Measurements from ENCODE around the gene EMSY. TPM values are rescaled to one million over a fixed set of nuclear protein-coding genes. Genes with fewer than 3 reads are reported as not detected.

Gene EMSY
- total and polyA plus RNA-seq, 2 of the 8 experiments (the other 6 are each of a cell fraction or from before 2014, with no cell fraction given), result 29.6 to 34.6 TPM

DNA sequence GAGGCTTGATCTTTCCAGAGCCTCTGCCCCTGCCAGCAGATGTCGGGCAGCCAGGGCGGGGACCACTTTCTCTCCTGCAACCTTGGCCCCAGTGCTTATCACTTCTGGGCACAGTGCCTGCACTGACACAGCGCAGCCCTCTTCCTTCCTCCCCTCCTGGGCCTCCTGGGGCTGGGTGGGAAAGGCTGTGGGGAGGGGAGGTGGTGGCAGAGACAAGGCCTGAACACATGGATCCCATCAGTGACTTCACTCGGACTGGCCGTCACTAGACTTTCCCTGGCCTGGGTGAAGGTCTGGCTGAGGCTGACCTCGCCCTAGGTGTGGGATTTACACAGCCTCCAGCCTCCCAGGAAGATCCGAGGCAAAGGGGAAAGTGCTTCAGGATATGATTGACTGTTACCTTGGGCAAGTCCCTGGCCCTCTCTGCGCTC lies 157.6 kb downstream of the EMSY start (continued):
- no peak for TF ChIP-seq CEBPB (IDR thresholded peaks at IDR 0.05; ENCODE audit: low read depth, low read length)
- no peak for TF ChIP-seq TAF1 (IDR thresholded peaks at IDR 0.05; ENCODE audit: low read depth, low read length)
- no peak for TF ChIP-seq BCL11A (IDR thresholded peaks at IDR 0.05; ENCODE audit: low read depth in 2 of 2, low read length in 2 of 2)

Small RNA genes within 50 kb of the gene (small RNA-seq; reads per million reads assigned to genes)
- gene AP001189.2 (ENCODE audit: insufficient read depth) (not detected), gene RF00019 (ENCODE audit: insufficient read depth) (not detected)

Other genes starting within 250 kb of the EMSY start
- 0.45 TPM in 1 of 2 replicates, not detected in the other for gene WNT11, start 238.5 kb upstream of the EMSY start, total RNA-seq (2021; fragmentation: NEBNext Ultra II Directional; extraction: Animal tissue kit (Norgen Biotek cat#: 25700))
- gene WNT11, start 238.5 kb upstream of the EMSY start, polyA plus RNA-seq (2011; rRNA removed), result 0.11 and 0.22 TPM in 2 replicates
- 33.0 and 39.9 TPM in 2 replicates for gene THAP12, start 63.9 kb upstream of the EMSY start, total RNA-seq (2021; fragmentation: NEBNext Ultra II Directional; extraction: Animal tissue kit (Norgen Biotek cat#: 25700))
- 7.2 and 12.0 TPM in 2 replicates for gene THAP12, start 63.9 kb upstream of the EMSY start, polyA plus RNA-seq (2011; rRNA removed)
- 7.6 and 8.1 TPM in 2 replicates for gene GVQW3, start 63.7 kb upstream of the EMSY start, total RNA-seq (2021; fragmentation: NEBNext Ultra II Directional; extraction: Animal tissue kit (Norgen Biotek cat#: 25700))
- 5.5 and 5.9 TPM in 2 replicates for gene GVQW3, start 63.7 kb upstream of the EMSY start, polyA plus RNA-seq (2011; rRNA removed)
- 0.44 and 0.99 TPM in 2 replicates for gene LRRC32, start 225.7 kb downstream of the EMSY start, total RNA-seq (2021; fragmentation: NEBNext Ultra II Directional; extraction: Animal tissue kit (Norgen Biotek cat#: 25700))
- gene LRRC32, start 225.7 kb downstream of the EMSY start, polyA plus RNA-seq (2011; rRNA removed), result 1.9 and 2.0 TPM in 2 replicates